IMR-90 (cell line): ENCODE measurements around the gene LRRIQ4. TPM values are rescaled to one million over a fixed set of nuclear protein-coding genes. Genes with fewer than 3 reads are reported as not detected.

Experiments used
- ATAC-seq: fragments of 200-7000 bp; cut with Tn5 transposase; 2 replicates; pipeline ENCODE4 v1.9.1; 2020; ENCODE audit warnings: low read depth, mild to moderate bottlenecking, moderate library complexity
- BruUV-seq: library from RNA; stranded (reverse); fragments of 400-500 nt; replicated peaks from 2 replicates; lab custom pipeline; 2021; lab: Mats Ljungman, UMichigan
- CTCF ChIA-PET: fragments of 300-600 bp; formaldehyde crosslinking; extraction: SDS; loops from one replicate; lab custom pipeline; 2021; ENCODE audit warnings: antibody characterized with exemption; lab: Yijun Ruan, JAX
- POLR2A ChIA-PET: fragments of 300-600 bp; sonication (Branson Sonifier 250); formaldehyde crosslinking; loops from one replicate; lab custom pipeline; 2022; ENCODE audit warnings: antibody characterized with exemption; ENCODE audit not compliant: unreplicated experiment; lab: Charles Lee
- DNase-seq: peaks from one replicate; pipeline ENCODE4 v3.0.0; 2013
- H2AFZ ChIP-seq: replicated peaks from 2 replicates; pipeline ENCODE3; 2013; ENCODE audit warnings: low read length, mild to moderate bottlenecking; ENCODE audit not compliant: poor library complexity
- H2AK5ac ChIP-seq: 2 replicates; pipeline ENCODE4 v1.6.1; 2013; ENCODE audit warnings: low read depth, low read length, inconsistent platforms
- H2AK9ac ChIP-seq: replicated peaks from 2 replicates; pipeline ENCODE3; 2013; ENCODE audit warnings: mild to moderate bottlenecking, low read depth, low read length, moderate library complexity; ENCODE audit not compliant: poor library complexity
- H2BK120ac ChIP-seq: 2 replicates; pipeline ENCODE4 v1.6.1; 2013; ENCODE audit warnings: low read depth, low read length, inconsistent platforms
- H2BK15ac ChIP-seq: 3 replicates; pipeline ENCODE4 v1.6.1; 2013; ENCODE audit warnings: low read depth, low read length, inconsistent platforms
- H2BK20ac ChIP-seq: 2 replicates; pipeline ENCODE4 v1.6.1; 2013; ENCODE audit warnings: low read depth, mild to moderate bottlenecking, inconsistent platforms, low read length, moderate library complexity
- H2BK5ac ChIP-seq: 2 replicates; pipeline ENCODE4 v1.6.1; 2013; ENCODE audit warnings: mild to moderate bottlenecking, low read depth, low read length, inconsistent platforms; ENCODE audit not compliant: poor library complexity, severe bottlenecking
- H3K14ac ChIP-seq: replicated peaks from 2 replicates; pipeline ENCODE4 v1.6.1; 2013; ENCODE audit warnings: low read depth, low read length, inconsistent platforms
- H3K18ac ChIP-seq: 2 replicates; pipeline ENCODE4 v1.6.1; 2013; ENCODE audit warnings: low read depth, low read length, control low read depth
- H3K23ac ChIP-seq: 2 replicates; pipeline ENCODE4 v1.6.1; 2013; ENCODE audit warnings: low read depth, low read length, inconsistent platforms
- H3K27ac ChIP-seq: 2 replicates; pipeline ENCODE4 v1.5.1; 2013; ENCODE audit warnings: mild to moderate bottlenecking, control low read depth, low read length; ENCODE audit not compliant: insufficient read depth
- H3K27me3 ChIP-seq: 2 replicates; pipeline ENCODE4 v1.6.1; 2013; ENCODE audit warnings: low read length; ENCODE audit not compliant: control insufficient read depth, insufficient read depth
- H3K36me3 ChIP-seq: 2 replicates; pipeline ENCODE4 v1.6.1; 2013; ENCODE audit warnings: low read length, mixed read lengths; ENCODE audit not compliant: control insufficient read depth, insufficient read depth
- H3K4ac ChIP-seq: 2 replicates; pipeline ENCODE4 v1.6.1; 2013; ENCODE audit warnings: low read depth, low read length, inconsistent platforms
- H3K4me1 ChIP-seq: 2 replicates; pipeline ENCODE4 v1.6.1; 2013; ENCODE audit warnings: low read length, mixed read lengths; ENCODE audit not compliant: control insufficient read depth, insufficient read depth
- H3K4me2 ChIP-seq: 2 replicates; pipeline ENCODE4 v1.6.1; 2013; ENCODE audit warnings: low read depth, mild to moderate bottlenecking, control low read depth, low read length, moderate library complexity
- H3K4me3 ChIP-seq: 2 replicates; pipeline ENCODE4 v1.5.1; 2013; ENCODE audit warnings: low read depth, mild to moderate bottlenecking, control low read depth, low read length, moderate library complexity; ENCODE audit not compliant: insufficient read depth
- H3K56ac ChIP-seq: 2 replicates; pipeline ENCODE4 v1.6.1; 2013; ENCODE audit warnings: low read length, inconsistent platforms; ENCODE audit not compliant: insufficient read depth; ENCODE audit errors: extremely low read depth
- H3K79me1 ChIP-seq, 2 experiments: 2 replicates each; pipeline ENCODE4 v1.6.1; 2013; ENCODE audit warnings: low read length in 2 of 2, inconsistent platforms in 1 of 2, low read depth in 1 of 2
- H3K9ac ChIP-seq: 2 replicates; pipeline ENCODE4 v1.6.1; 2013; ENCODE audit warnings: low read depth, low read length, control low read depth
- H3K9me1 ChIP-seq: 2 replicates; pipeline ENCODE4 v1.6.1; 2013; ENCODE audit warnings: low read length, inconsistent platforms; ENCODE audit not compliant: insufficient read depth
- H3K9me3 ChIP-seq: 2 replicates; pipeline ENCODE4 v1.6.1; 2013; ENCODE audit warnings: low read length; ENCODE audit not compliant: control insufficient read depth, insufficient read depth
- H4K20me1 ChIP-seq: 2 replicates; pipeline ENCODE4 v1.6.1; 2013; ENCODE audit warnings: low read length, inconsistent platforms; ENCODE audit not compliant: insufficient read depth
- H4K5ac ChIP-seq: 2 replicates; pipeline ENCODE4 v1.6.1; 2013; ENCODE audit warnings: mild to moderate bottlenecking, low read depth, low read length, control low read depth
- H4K8ac ChIP-seq, 2 experiments: 2 replicates each; pipeline ENCODE4 v1.6.1; 2013; ENCODE audit warnings: low read depth in 2 of 2, low read length in 2 of 2, control low read depth in 1 of 2, inconsistent platforms in 1 of 2
- H4K91ac ChIP-seq: 2 replicates; pipeline ENCODE4 v1.6.1; 2013; ENCODE audit warnings: low read depth, low read length, inconsistent platforms; ENCODE audit not compliant: insufficient read depth
- BHLHE40 ChIP-seq: fragments of 150-350 bp; IDR thresholded peaks from 2 replicates; pipeline ENCODE4 v1.6.1; 2016; ENCODE audit warnings: mild to moderate bottlenecking, low read depth, low read length
- CEBPB ChIP-seq: IDR thresholded peaks from 2 replicates; pipeline ENCODE4 v1.6.1; 2012; ENCODE audit warnings: low read depth, low read length, improper control_type of control experiment
- CHD1 ChIP-seq: IDR thresholded peaks from 2 replicates; pipeline ENCODE4 v1.6.1; 2012; ENCODE audit warnings: low read depth, low read length, improper control_type of control experiment
- FOS ChIP-seq: fragments of 150-350 bp; IDR thresholded peaks from 2 replicates; pipeline ENCODE4 v1.6.1; 2016; ENCODE audit warnings: low read depth, low read length
- MAFK ChIP-seq: IDR thresholded peaks from 2 replicates; pipeline ENCODE4 v1.6.1; 2012; ENCODE audit warnings: low read depth, low read length, improper control_type of control experiment
- MAZ ChIP-seq: IDR thresholded peaks from 2 replicates; pipeline ENCODE4 v1.6.1; 2012; ENCODE audit warnings: low read depth, mild to moderate bottlenecking, low read length, improper control_type of control experiment, moderate library complexity, borderline replicate concordance
- MXI1 ChIP-seq: IDR thresholded peaks from 2 replicates; pipeline ENCODE4 v1.6.1; 2012; ENCODE audit warnings: low read depth, mild to moderate bottlenecking, low read length, moderate library complexity, borderline replicate concordance
- NFE2L2 ChIP-seq: fragments of 150-350 bp; IDR thresholded peaks from 2 replicates; pipeline ENCODE4 v1.6.1; 2016; ENCODE audit warnings: low read depth, mild to moderate bottlenecking, low read length
- POLR2A ChIP-seq: IDR thresholded peaks from 2 replicates; pipeline ENCODE4 v1.6.1; 2012; ENCODE audit warnings: mild to moderate bottlenecking, low read depth, low read length
- RAD21 ChIP-seq: IDR thresholded peaks from 2 replicates; pipeline ENCODE4 v1.6.1; 2012; ENCODE audit warnings: low read length, improper control_type of control experiment
- RCOR1 ChIP-seq: IDR thresholded peaks from 2 replicates; pipeline ENCODE4 v1.6.1; 2012; ENCODE audit warnings: mild to moderate bottlenecking, low read length, improper control_type of control experiment; ENCODE audit not compliant: insufficient replicate concordance
- RFX5 ChIP-seq: IDR thresholded peaks from 2 replicates; pipeline ENCODE4 v1.8.0; 2012; ENCODE audit warnings: low read depth, mild to moderate bottlenecking, low read length, moderate library complexity
- SMC3 ChIP-seq: fragments of 150-350 bp; IDR thresholded peaks from 2 replicates; pipeline ENCODE4 v1.6.1; 2016; ENCODE audit warnings: low read depth, mild to moderate bottlenecking, antibody characterized with exemption, low read length, moderate library complexity
- WGBS, 2 experiments: methylation state at CpG; one replicate each; pipeline versions ENCODE4 v1.1.5 to v1.1.7; 2013; ENCODE audit warnings: missing lambda C conversion rate in 2 of 2; ENCODE audit not compliant: insufficient read length in 1 of 2; ENCODE audit errors: extremely low coverage in 2 of 2; 5-methylcytosine and 5-hydroxymethylcytosine counted together
- dilution Hi-C: fragments of 300-500 bp; cut with HindIII; formaldehyde crosslinking; loops from one replicate; pipeline ENCODE4 v1.14.3; 2018; ENCODE audit warnings: low sequenced_read_pairs; ENCODE audit not compliant: unreplicated experiment
- in situ Hi-C: fragments of 300-500 bp; cut with MboI; formaldehyde crosslinking; loops from 3 replicates; pipeline ENCODE4 v1.14.3; 2019; ENCODE audit warnings: low sequenced_read_pairs, inconsistent platforms, mixed read lengths
- intact Hi-C: fragments of 100-400 bp; cut with micrococcal nuclease; formaldehyde crosslinking; loops from 2 replicates; pipeline ENCODE4 v1.10.0; 2022
- polyA plus RNA-seq, 3 experiments: library from polyadenylated mRNA; depleted of rRNA; stranded (reverse); fragments of >200 nt; gene quantifications; 2 replicates each; pipeline ENCODE4 v1.2.3, GENCODE V29; 2012; ENCODE audit warnings: low replicate concordance in 1 of 3
- total RNA-seq: library from RNA; depleted of rRNA; stranded (reverse); fragments of >200 nt; gene quantifications from 2 replicates; pipeline ENCODE4 v1.2.3, GENCODE V29; 2012
- TF ChIP-seq, protein P1 (sequence below): fragments of 150-350 bp; IDR thresholded peaks from 2 replicates; pipeline ENCODE4 v1.6.1; 2017; ENCODE audit warnings: mild to moderate bottlenecking, antibody characterized with exemption, low read length, low read depth
- TF ChIP-seq, protein P2 (sequence below): conservative IDR thresholded peaks from 2 replicates; pipeline ENCODE4 v1.5.1; 2012; ENCODE audit warnings: mild to moderate bottlenecking, low read depth, low read length, improper control_type of control experiment
- TF ChIP-seq, protein P3 (sequence below): fragments of 150-350 bp; IDR thresholded peaks from 2 replicates; pipeline ENCODE4 v1.6.1; 2016; ENCODE audit warnings: low read depth, mild to moderate bottlenecking, low read length, moderate library complexity, borderline replicate concordance

Gene LRRIQ4
- total and polyA plus RNA-seq, 2 of the 4 experiments (the other 2 are of a cell fraction), result not detected

DNA sequence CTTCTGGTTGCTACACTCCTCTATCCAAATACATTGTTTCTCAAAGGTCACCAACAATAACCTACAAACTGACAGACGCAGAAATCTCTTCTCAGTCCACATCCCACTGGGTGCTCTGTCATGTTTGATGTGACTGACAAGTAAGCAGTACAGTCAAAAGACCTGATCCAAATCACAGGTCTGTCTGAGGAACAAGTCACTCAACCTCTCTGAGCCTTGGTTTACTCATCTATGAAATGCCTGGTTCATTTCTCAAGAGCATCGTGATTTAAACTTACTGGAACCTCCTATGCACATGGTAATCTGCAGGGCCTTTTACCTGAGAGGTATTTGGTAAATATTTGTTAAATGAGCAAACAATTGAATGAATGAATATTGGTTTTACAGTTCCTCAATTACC lies 51.6 kb downstream of the LRRIQ4 start:
- in situ Hi-C loops (loop anchor here (10.0 kb wide), 1 partner anchor 191 kb away; no protein-coding TSS in a partner anchor), intact Hi-C loops (loop anchor here (5.0 to 10.0 kb wide), 3 partner anchors 103 to 413 kb away; partner anchors contain the start of gene SEC62), dilution Hi-C loops (no loop called here)
- Histone ChIP-seq H4K20me1 (no peaks in the 10 kb centered on the region), H4K8ac (no peak overlapping the region), H3K27me3 (peaks cover 4% of the 10 kb centered on the region; the same call in 1 of the 2 replicates), H3K4ac (no peak overlapping the region), H4K91ac (no peak overlapping the region), H3K18ac (no peak overlapping the region), H3K4me1 (no peaks in the 10 kb centered on the region), H2AK9ac (no peak overlapping the region), H4K5ac (no peak overlapping the region), H3K9ac (no peak overlapping the region), H3K79me1 (no peaks in the 10 kb centered on the region), H2BK15ac (no peak overlapping the region), H3K9me3 (no peaks in the 10 kb centered on the region), H2AK5ac (no peak overlapping the region), H3K56ac (no peak overlapping the region), H2AFZ (no peak overlapping the region), H3K9me1 (no peaks in the 10 kb centered on the region), H3K4me2 (no peak overlapping the region), H3K36me3 (no peaks in the 10 kb centered on the region), H3K14ac (no peak overlapping the region), H2BK20ac (no peak overlapping the region), H2BK5ac (no peak overlapping the region), H3K27ac (no peak overlapping the region), H3K23ac (no peak overlapping the region), H3K4me3 (no peak overlapping the region), H2BK120ac (no peak overlapping the region)
- no peak for DNase-seq
- BruUV-seq, result no TSS peak
- no peak for ATAC-seq
- whole genome bisulfite sequencing, 2 experiments, result no CpG with 5 or more reads among the region's 2 CpGs
- CTCF ChIA-PET, result interaction anchor here (0.6 kb wide), 1 partner anchor 17 kb away, joined by 3 read pairs; no protein-coding TSS in a partner anchor
- TF ChIP-seq POLR2A (no peak), MAFK (no peak), CHD1 (no peak), RFX5 (no peak), RAD21 (no peak), NFE2L2 (no peak), CEBPB (no peak), BHLHE40 (no peak), MAZ (no peak), RCOR1 (no peak), MXI1 (no peak), FOS (no peak), SMC3 (no peak)
- TF ChIP-seq, protein P1, sequence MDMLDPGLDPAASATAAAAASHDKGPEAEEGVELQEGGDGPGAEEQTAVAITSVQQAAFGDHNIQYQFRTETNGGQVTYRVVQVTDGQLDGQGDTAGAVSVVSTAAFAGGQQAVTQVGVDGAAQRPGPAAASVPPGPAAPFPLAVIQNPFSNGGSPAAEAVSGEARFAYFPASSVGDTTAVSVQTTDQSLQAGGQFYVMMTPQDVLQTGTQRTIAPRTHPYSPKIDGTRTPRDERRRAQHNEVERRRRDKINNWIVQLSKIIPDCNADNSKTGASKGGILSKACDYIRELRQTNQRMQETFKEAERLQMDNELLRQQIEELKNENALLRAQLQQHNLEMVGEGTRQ, result no peak
- TF ChIP-seq, protein P2, sequence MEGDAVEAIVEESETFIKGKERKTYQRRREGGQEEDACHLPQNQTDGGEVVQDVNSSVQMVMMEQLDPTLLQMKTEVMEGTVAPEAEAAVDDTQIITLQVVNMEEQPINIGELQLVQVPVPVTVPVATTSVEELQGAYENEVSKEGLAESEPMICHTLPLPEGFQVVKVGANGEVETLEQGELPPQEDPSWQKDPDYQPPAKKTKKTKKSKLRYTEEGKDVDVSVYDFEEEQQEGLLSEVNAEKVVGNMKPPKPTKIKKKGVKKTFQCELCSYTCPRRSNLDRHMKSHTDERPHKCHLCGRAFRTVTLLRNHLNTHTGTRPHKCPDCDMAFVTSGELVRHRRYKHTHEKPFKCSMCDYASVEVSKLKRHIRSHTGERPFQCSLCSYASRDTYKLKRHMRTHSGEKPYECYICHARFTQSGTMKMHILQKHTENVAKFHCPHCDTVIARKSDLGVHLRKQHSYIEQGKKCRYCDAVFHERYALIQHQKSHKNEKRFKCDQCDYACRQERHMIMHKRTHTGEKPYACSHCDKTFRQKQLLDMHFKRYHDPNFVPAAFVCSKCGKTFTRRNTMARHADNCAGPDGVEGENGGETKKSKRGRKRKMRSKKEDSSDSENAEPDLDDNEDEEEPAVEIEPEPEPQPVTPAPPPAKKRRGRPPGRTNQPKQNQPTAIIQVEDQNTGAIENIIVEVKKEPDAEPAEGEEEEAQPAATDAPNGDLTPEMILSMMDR, result no peak
- TF ChIP-seq, protein P3, sequence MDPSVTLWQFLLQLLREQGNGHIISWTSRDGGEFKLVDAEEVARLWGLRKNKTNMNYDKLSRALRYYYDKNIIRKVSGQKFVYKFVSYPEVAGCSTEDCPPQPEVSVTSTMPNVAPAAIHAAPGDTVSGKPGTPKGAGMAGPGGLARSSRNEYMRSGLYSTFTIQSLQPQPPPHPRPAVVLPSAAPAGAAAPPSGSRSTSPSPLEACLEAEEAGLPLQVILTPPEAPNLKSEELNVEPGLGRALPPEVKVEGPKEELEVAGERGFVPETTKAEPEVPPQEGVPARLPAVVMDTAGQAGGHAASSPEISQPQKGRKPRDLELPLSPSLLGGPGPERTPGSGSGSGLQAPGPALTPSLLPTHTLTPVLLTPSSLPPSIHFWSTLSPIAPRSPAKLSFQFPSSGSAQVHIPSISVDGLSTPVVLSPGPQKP, result no peak
- POLR2A ChIA-PET, result no interaction called here
